SK-N-MC (cell line): ENCODE data around the gene DDX31.

ENCODE experiments used
- FOXP2 ChIP-seq: optimal IDR thresholded peaks from 2 replicates; pipeline ENCODE3; 2011; ENCODE audit warnings: mild to moderate bottlenecking, moderate library complexity; ENCODE audit not compliant: insufficient read depth; ENCODE audit errors: extremely low read length, control extremely low read depth
- POLR2AphosphoS5 ChIP-seq: IDR thresholded peaks from 2 replicates; pipeline ENCODE4 v1.6.1; 2012; ENCODE audit warnings: mild to moderate bottlenecking, low read depth, low read length, borderline replicate concordance

- TF ChIP-seq POLR2AphosphoS5 (no peak), FOXP2 (no peak)
Observed at GRCh38 chr9:132631685-132632084, 38.1 kb downstream of the DDX31 start.
